GM23338 (cell line): Measurements from ENCODE around the gene SLC25A34. TPM values are rescaled to one million over a fixed set of nuclear protein-coding genes. Genes with fewer than 3 reads are reported as not detected.

ENCODE experiments used
- ATAC-seq: fragments of 200-7000 bp; cut with Tn5 transposase; 3 replicates; pipeline ENCODE4 v1.9.1; 2020
- DNase-seq: peaks from one replicate; pipeline ENCODE4 v3.0.0-alpha.2; 2015; ENCODE audit warnings: low spot score
- H2AFZ ChIP-seq: fragments of 200-600 bp; sonication (generic); 2 replicates; pipeline ENCODE4 v1.8.0; 2016; ENCODE audit warnings: antibody characterized with exemption, mild to moderate bottlenecking, moderate library complexity
- H3F3A ChIP-seq: fragments of 200-600 bp; sonication (generic); replicated peaks from 2 replicates; pipeline ENCODE4 v1.8.0; 2017; ENCODE audit warnings: antibody characterized with exemption, mixed run types, low read depth
- H3K27ac ChIP-seq: fragments of 200-600 bp; sonication (generic); 2 replicates; pipeline ENCODE4 v1.6.1; 2016; ENCODE audit warnings: low read depth
- H3K27me3 ChIP-seq: fragments of 200-600 bp; sonication (generic); 2 replicates; pipeline ENCODE4 v1.8.0; 2016; ENCODE audit warnings: mild to moderate bottlenecking, mixed run types, moderate library complexity; ENCODE audit not compliant: insufficient read depth
- H3K36me3 ChIP-seq: fragments of 200-600 bp; sonication (generic); 2 replicates; pipeline ENCODE4 v1.8.0; 2016; ENCODE audit warnings: mild to moderate bottlenecking; ENCODE audit not compliant: insufficient read depth
- H3K4me1 ChIP-seq: fragments of 200-600 bp; sonication (generic); 2 replicates; pipeline ENCODE4 v1.8.0; 2016; ENCODE audit warnings: mild to moderate bottlenecking, moderate library complexity; ENCODE audit not compliant: insufficient read depth
- H3K4me2 ChIP-seq: fragments of 200-600 bp; sonication (generic); 2 replicates; pipeline ENCODE4 v1.7.1; 2017; ENCODE audit warnings: mixed run types
- H3K4me3 ChIP-seq: fragments of 200-600 bp; sonication (generic); 2 replicates; pipeline ENCODE4 v1.6.1; 2016; ENCODE audit warnings: mixed run types
- H3K79me2 ChIP-seq: fragments of 200-600 bp; sonication (generic); replicated peaks from 2 replicates; pipeline ENCODE4 v1.8.0; 2017; ENCODE audit warnings: mild to moderate bottlenecking; ENCODE audit not compliant: insufficient read depth
- H3K9me2 ChIP-seq: fragments of 200-600 bp; sonication (generic); 2 replicates; pipeline ENCODE4 v1.8.0; 2017; ENCODE audit not compliant: insufficient read depth
- H4K20me1 ChIP-seq: fragments of 200-600 bp; sonication (generic); replicated peaks from 2 replicates; pipeline ENCODE4 v1.8.0; 2017; ENCODE audit warnings: mild to moderate bottlenecking; ENCODE audit not compliant: insufficient read depth
- H3K27ac Mint-ChIP-seq: 2 replicates; pipeline ENCODE4 v1.8.0; 2020; ENCODE audit warnings: inconsistent platforms, mild to moderate bottlenecking, moderate library complexity, mixed read lengths
- H3K27me3 Mint-ChIP-seq: 3 replicates; pipeline ENCODE4 v1.8.0; 2022; ENCODE audit warnings: low read depth, mild to moderate bottlenecking, moderate library complexity, mixed read lengths, inconsistent platforms; ENCODE audit not compliant: insufficient read depth, poor library complexity
- H3K36me3 Mint-ChIP-seq: 3 replicates; pipeline ENCODE4 v1.8.0; 2021; ENCODE audit warnings: low read depth, mild to moderate bottlenecking, inconsistent platforms, moderate library complexity, mixed read lengths
- H3K4me1 Mint-ChIP-seq: 3 replicates; pipeline ENCODE4 v1.8.0; 2020; ENCODE audit warnings: mild to moderate bottlenecking, inconsistent platforms, mixed read lengths
- H3K4me3 Mint-ChIP-seq: 3 replicates; pipeline ENCODE4 v1.8.0; 2021; ENCODE audit warnings: moderate library complexity, mild to moderate bottlenecking, inconsistent platforms, mixed read lengths
- H3K9me3 Mint-ChIP-seq: 3 replicates; pipeline ENCODE4 v1.8.0; 2020; ENCODE audit warnings: moderate library complexity, mild to moderate bottlenecking, inconsistent platforms, mixed read lengths
- CREB1 ChIP-seq: fragments of 250-450 bp; sonication (Bioruptor Pico); IDR thresholded peaks from 2 replicates; pipeline ENCODE4 v1.5.0; 2020; ENCODE audit warnings: low read depth, mild to moderate bottlenecking, moderate library complexity
- EZH2 ChIP-seq: fragments of 200-600 bp; sonication (generic); IDR thresholded peaks from one replicate; pipeline ENCODE4 v1.8.0; 2017; ENCODE audit warnings: antibody characterized with exemption, mild to moderate bottlenecking, low read depth; ENCODE audit not compliant: unreplicated experiment
- EZH2phosphoT487 ChIP-seq: fragments of 200-600 bp; sonication (generic); IDR thresholded peaks from one replicate; pipeline ENCODE4 v1.8.1; 2018; ENCODE audit warnings: antibody characterized with exemption; ENCODE audit not compliant: unreplicated experiment
- JUNB ChIP-seq: IDR thresholded peaks from one replicate; pipeline ENCODE4 v1.6.1; 2016; ENCODE audit warnings: antibody characterized with exemption; ENCODE audit not compliant: unreplicated experiment
- NANOG ChIP-seq: IDR thresholded peaks from 2 replicates; pipeline ENCODE4 v1.6.1; 2016; ENCODE audit warnings: antibody characterized with exemption, borderline replicate concordance
- POLR2AphosphoS5 ChIP-seq: IDR thresholded peaks from 2 replicates; pipeline ENCODE4 v1.6.1; 2016; ENCODE audit warnings: antibody characterized with exemption, low read depth
- STAT1 ChIP-seq: IDR thresholded peaks from one replicate; pipeline ENCODE4 v1.6.1; 2016; ENCODE audit warnings: antibody characterized with exemption; ENCODE audit not compliant: unreplicated experiment
- ZNF114 ChIP-seq: fragments of 250-450 bp; sonication (Bioruptor Pico); IDR thresholded peaks from 2 replicates; pipeline ENCODE4 v1.5.0; 2020; ENCODE audit warnings: mild to moderate bottlenecking, moderate library complexity
- ZNF331 ChIP-seq: fragments of 250-450 bp; sonication (Bioruptor Pico); IDR thresholded peaks from 2 replicates; pipeline ENCODE4 v1.5.0; 2020; ENCODE audit warnings: low read depth, mild to moderate bottlenecking, moderate library complexity
- polyA plus RNA-seq: library from polyadenylated mRNA; unstranded; fragments of >200 nt; fragmentation: Nextera tagmentation; extraction: Ambion mirVana; gene quantifications from 2 replicates; pipeline ENCODE4 v1.2.1, GENCODE V29; 2016
- total RNA-seq: library from RNA; depleted of rRNA; stranded (reverse); fragments of >200 nt; shearing (Covaris generic); gene quantifications from 2 replicates; pipeline ENCODE4 v1.2.3, GENCODE V29; 2014
- TF ChIP-seq, protein P1 (sequence below): fragments of 250-450 bp; sonication (Bioruptor Pico); IDR thresholded peaks from 2 replicates; pipeline ENCODE4 v1.5.0; 2020; ENCODE audit warnings: mild to moderate bottlenecking, moderate library complexity
- TF ChIP-seq, protein P2 (sequence below): IDR thresholded peaks from 2 replicates; pipeline ENCODE4 v1.6.1; 2016; ENCODE audit warnings: antibody characterized with exemption
- TF ChIP-seq, protein P3 (sequence below): IDR thresholded peaks from one replicate; pipeline ENCODE4 v1.6.1; 2018; ENCODE audit warnings: antibody characterized with exemption; ENCODE audit not compliant: unreplicated experiment
- TF ChIP-seq, protein P4 (sequence below), 2 experiments: fragments of 200-600 bp in 1 of 2; sonication (generic) in 1 of 2; conservative IDR thresholded peaks; 2 replicates each; pipeline versions ENCODE4 v1.5.1 to v1.6.1; 2016 to 2017; ENCODE audit warnings: antibody characterized with exemption in 2 of 2, low read depth in 2 of 2, mild to moderate bottlenecking in 2 of 2, moderate library complexity in 1 of 2

Gene SLC25A34
- total and polyA plus RNA-seq, 2 experiments from 2014 or later = 0.11 to 3.5 TPM

DNA sequence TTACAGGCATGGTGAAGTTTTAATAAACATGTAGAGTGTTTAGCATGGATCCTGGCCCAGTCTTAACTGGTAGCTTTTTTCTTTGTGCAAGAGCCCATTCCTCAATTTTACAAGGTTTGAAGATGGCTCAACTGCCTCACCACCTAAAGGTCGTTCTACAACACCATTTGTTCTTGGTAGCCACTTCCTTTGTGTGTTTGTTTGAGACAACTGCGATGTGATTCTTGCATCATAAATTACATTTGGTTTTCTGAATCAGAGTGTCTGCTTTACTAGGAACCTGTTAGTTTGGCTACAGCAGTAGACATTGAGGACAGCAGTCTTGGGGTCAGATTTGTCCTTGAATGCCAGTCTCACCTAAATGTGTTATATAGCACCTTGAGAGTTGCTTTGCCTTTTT lies 48.6 kb upstream of the SLC25A34 start (continued):
- TF ChIP-seq, protein P1, sequence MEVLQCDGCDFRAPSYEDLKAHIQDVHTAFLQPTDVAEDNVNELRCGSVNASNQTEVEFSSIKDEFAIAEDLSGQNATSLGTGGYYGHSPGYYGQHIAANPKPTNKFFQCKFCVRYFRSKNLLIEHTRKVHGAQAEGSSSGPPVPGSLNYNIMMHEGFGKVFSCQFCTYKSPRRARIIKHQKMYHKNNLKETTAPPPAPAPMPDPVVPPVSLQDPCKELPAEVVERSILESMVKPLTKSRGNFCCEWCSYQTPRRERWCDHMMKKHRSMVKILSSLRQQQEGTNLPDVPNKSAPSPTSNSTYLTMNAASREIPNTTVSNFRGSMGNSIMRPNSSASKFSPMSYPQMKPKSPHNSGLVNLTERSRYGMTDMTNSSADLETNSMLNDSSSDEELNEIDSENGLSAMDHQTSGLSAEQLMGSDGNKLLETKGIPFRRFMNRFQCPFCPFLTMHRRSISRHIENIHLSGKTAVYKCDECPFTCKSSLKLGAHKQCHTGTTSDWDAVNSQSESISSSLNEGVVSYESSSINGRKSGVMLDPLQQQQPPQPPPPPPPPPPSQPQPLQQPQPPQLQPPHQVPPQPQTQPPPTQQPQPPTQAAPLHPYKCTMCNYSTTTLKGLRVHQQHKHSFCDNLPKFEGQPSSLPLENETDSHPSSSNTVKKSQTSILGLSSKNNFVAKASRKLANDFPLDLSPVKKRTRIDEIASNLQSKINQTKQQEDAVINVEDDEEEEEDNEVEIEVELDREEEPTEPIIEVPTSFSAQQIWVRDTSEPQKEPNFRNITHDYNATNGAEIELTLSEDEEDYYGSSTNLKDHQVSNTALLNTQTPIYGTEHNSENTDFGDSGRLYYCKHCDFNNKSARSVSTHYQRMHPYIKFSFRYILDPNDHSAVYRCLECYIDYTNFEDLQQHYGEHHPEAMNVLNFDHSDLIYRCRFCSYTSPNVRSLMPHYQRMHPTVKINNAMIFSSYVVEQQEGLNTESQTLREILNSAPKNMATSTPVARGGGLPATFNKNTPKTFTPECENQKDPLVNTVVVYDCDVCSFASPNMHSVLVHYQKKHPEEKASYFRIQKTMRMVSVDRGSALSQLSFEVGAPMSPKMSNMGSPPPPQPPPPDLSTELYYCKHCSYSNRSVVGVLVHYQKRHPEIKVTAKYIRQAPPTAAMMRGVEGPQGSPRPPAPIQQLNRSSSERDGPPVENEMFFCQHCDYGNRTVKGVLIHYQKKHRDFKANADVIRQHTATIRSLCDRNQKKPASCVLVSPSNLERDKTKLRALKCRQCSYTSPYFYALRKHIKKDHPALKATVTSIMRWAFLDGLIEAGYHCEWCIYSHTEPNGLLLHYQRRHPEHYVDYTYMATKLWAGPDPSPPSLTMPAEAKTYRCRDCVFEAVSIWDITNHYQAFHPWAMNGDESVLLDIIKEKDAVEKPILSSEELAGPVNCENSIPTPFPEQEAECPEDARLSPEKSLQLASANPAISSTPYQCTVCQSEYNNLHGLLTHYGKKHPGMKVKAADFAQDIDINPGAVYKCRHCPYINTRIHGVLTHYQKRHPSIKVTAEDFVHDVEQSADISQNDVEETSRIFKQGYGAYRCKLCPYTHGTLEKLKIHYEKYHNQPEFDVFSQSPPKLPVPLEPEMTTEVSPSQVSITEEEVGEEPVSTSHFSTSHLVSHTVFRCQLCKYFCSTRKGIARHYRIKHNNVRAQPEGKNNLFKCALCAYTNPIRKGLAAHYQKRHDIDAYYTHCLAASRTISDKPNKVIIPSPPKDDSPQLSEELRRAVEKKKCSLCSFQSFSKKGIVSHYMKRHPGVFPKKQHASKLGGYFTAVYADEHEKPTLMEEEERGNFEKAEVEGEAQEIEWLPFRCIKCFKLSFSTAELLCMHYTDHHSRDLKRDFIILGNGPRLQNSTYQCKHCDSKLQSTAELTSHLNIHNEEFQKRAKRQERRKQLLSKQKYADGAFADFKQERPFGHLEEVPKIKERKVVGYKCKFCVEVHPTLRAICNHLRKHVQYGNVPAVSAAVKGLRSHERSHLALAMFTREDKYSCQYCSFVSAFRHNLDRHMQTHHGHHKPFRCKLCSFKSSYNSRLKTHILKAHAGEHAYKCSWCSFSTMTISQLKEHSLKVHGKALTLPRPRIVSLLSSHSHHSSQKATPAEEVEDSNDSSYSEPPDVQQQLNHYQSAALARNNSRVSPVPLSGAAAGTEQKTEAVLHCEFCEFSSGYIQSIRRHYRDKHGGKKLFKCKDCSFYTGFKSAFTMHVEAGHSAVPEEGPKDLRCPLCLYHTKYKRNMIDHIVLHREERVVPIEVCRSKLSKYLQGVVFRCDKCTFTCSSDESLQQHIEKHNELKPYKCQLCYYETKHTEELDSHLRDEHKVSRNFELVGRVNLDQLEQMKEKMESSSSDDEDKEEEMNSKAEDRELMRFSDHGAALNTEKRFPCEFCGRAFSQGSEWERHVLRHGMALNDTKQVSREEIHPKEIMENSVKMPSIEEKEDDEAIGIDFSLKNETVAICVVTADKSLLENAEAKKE (CRISPR knock-in tag) = no peak
- TF ChIP-seq JUNB = no peak

DNA sequence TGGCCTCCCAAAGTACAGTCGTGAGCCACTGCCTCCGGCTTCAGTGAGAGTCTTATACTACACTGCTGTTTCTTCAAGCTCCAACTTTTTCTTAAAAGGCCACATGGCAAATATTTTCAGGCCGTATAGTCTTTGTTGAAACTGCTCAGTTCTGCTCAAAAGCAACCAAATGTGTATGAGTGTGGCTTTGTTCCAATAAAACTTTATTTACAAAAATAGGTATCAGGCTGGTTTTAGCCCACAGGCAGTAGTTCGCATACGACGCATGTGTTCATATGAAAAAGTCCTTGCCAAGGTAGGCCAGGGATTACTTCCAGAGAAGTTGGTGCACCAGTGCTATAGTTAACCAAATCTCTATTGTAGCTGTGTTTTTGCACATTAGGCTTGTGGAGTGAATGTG lies 45.7 kb upstream of the SLC25A34 start:
- H3K4me1 ChIP-seq = peaks cover 6% of the 10 kb centered on the region
- H3K27ac ChIP-seq = no peak overlapping the region
- no peak overlapping the region for H3K4me2 ChIP-seq
- DNase-seq = no peak
- no peaks in the 10 kb centered on the region for H3K36me3 ChIP-seq
- Mint-ChIP-seq H3K4me3 (no peak overlapping the region), H3K27me3 (peaks cover 7% of the 10 kb centered on the region), H3K4me1 (peaks cover 5% of the 10 kb centered on the region; the same call in 2 of the 3 replicates), H3K9me3 (no peaks in the 10 kb centered on the region), H3K36me3 (0 out of 3 replicates have a peak, but pooled peaks cover 5% of the 10 kb centered on the region), H3K27ac (no peak overlapping the region)
- peaks cover 15% of the 10 kb centered on the region for H4K20me1 ChIP-seq
- H3K4me3 ChIP-seq = no peak overlapping the region
- no peak for ATAC-seq
- no peaks in the 10 kb centered on the region for H3K9me2 ChIP-seq
- H3K79me2 ChIP-seq = peaks cover 71% of the 10 kb centered on the region
- H2AFZ ChIP-seq = no peak overlapping the region
- 0 out of 2 replicates have a peak, but pooled peaks cover 4% of the 10 kb centered on the region for H3F3A ChIP-seq
- H3K27me3 ChIP-seq = no peaks in the 10 kb centered on the region
- TF ChIP-seq STAT1 (no peak), JUNB (no peak), EZH2phosphoT487 (no peak), NANOG (no peak), POLR2AphosphoS5 (no peak), EZH2 (no peak), ZNF114 (no peak), ZNF331 (CRISPR knock-in tag) (no peak), CREB1 (CRISPR knock-in tag) (no peak)
- TF ChIP-seq, protein P2, sequence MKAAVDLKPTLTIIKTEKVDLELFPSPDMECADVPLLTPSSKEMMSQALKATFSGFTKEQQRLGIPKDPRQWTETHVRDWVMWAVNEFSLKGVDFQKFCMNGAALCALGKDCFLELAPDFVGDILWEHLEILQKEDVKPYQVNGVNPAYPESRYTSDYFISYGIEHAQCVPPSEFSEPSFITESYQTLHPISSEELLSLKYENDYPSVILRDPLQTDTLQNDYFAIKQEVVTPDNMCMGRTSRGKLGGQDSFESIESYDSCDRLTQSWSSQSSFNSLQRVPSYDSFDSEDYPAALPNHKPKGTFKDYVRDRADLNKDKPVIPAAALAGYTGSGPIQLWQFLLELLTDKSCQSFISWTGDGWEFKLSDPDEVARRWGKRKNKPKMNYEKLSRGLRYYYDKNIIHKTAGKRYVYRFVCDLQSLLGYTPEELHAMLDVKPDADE = no peak
- TF ChIP-seq, protein P3, sequence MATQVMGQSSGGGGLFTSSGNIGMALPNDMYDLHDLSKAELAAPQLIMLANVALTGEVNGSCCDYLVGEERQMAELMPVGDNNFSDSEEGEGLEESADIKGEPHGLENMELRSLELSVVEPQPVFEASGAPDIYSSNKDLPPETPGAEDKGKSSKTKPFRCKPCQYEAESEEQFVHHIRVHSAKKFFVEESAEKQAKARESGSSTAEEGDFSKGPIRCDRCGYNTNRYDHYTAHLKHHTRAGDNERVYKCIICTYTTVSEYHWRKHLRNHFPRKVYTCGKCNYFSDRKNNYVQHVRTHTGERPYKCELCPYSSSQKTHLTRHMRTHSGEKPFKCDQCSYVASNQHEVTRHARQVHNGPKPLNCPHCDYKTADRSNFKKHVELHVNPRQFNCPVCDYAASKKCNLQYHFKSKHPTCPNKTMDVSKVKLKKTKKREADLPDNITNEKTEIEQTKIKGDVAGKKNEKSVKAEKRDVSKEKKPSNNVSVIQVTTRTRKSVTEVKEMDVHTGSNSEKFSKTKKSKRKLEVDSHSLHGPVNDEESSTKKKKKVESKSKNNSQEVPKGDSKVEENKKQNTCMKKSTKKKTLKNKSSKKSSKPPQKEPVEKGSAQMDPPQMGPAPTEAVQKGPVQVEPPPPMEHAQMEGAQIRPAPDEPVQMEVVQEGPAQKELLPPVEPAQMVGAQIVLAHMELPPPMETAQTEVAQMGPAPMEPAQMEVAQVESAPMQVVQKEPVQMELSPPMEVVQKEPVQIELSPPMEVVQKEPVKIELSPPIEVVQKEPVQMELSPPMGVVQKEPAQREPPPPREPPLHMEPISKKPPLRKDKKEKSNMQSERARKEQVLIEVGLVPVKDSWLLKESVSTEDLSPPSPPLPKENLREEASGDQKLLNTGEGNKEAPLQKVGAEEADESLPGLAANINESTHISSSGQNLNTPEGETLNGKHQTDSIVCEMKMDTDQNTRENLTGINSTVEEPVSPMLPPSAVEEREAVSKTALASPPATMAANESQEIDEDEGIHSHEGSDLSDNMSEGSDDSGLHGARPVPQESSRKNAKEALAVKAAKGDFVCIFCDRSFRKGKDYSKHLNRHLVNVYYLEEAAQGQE = no peak
- TF ChIP-seq, protein P4, sequence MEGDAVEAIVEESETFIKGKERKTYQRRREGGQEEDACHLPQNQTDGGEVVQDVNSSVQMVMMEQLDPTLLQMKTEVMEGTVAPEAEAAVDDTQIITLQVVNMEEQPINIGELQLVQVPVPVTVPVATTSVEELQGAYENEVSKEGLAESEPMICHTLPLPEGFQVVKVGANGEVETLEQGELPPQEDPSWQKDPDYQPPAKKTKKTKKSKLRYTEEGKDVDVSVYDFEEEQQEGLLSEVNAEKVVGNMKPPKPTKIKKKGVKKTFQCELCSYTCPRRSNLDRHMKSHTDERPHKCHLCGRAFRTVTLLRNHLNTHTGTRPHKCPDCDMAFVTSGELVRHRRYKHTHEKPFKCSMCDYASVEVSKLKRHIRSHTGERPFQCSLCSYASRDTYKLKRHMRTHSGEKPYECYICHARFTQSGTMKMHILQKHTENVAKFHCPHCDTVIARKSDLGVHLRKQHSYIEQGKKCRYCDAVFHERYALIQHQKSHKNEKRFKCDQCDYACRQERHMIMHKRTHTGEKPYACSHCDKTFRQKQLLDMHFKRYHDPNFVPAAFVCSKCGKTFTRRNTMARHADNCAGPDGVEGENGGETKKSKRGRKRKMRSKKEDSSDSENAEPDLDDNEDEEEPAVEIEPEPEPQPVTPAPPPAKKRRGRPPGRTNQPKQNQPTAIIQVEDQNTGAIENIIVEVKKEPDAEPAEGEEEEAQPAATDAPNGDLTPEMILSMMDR (conservative IDR thresholded peaks at IDR 0.05; ENCODE audit: low read depth in 2 of 2) = no peak
